Type B pancreatic cell (in vitro differentiated cells): ENCODE data around the gene ZMYND8. TPM values are rescaled to one million over a fixed set of nuclear protein-coding genes. Genes with fewer than 3 reads are reported as not detected.

Experiments used
- DNase-seq: peaks from one replicate; pipeline ENCODE4 v3.0.0; 2021; ENCODE audit warnings: mixed read lengths; ENCODE audit not compliant: unreplicated experiment; ENCODE audit errors: extremely low spot score
- H3K27ac Mint-ChIP-seq: 2 replicates; pipeline ENCODE4 v1.8.0; 2021; ENCODE audit warnings: mild to moderate bottlenecking, mixed read lengths
- H3K27me3 Mint-ChIP-seq: 2 replicates; pipeline ENCODE4 v1.8.0; 2021; ENCODE audit warnings: mixed read lengths
- H3K36me3 Mint-ChIP-seq: 2 replicates; pipeline ENCODE4 v1.8.0; 2021; ENCODE audit warnings: mixed read lengths
- H3K4me1 Mint-ChIP-seq: one replicate; pipeline ENCODE4 v1.8.0; 2021; ENCODE audit warnings: mixed read lengths; ENCODE audit not compliant: unreplicated experiment
- H3K4me3 Mint-ChIP-seq: 2 replicates; pipeline ENCODE4 v1.8.0; 2021; ENCODE audit warnings: mild to moderate bottlenecking, mixed read lengths
- H3K9me3 Mint-ChIP-seq: 2 replicates; pipeline ENCODE4 v1.8.0; 2021; ENCODE audit warnings: mixed read lengths
- CTCF ChIP-seq: fragments of 200-600 bp; sonication (generic); conservative IDR thresholded peaks from 2 replicates; pipeline ENCODE4 v1.5.0; 2021; ENCODE audit warnings: antibody characterized with exemption, mild to moderate bottlenecking
- total RNA-seq: library from RNA; stranded (reverse); gene quantifications from 2 replicates; pipeline ENCODE4 v1.2.1, GENCODE V29; 2021; ENCODE audit warnings: low replicate concordance

Gene ZMYND8
- total RNA-seq, 1 donor from 2014 or later, result 58.9 TPM

DNA sequence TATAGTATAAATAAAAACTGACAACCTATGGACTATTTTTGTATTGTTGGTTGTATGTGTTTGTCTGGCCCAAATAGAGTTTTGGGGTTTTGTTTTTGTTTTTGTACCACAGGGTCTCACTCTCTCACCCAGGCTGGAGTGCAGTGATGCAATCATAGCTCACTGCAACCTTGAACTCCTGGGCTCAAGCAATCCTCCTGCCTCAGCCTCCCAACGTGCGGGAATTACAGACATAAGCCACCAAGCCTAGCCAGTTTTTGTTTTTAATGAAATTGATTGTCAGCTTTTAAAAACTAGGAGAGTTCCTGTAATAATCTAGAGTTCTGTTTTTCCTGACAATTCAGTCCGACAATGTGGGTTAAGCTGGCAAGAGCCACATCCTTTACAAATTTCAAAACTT, 98.7 kb downstream of the ZMYND8 start:
- Mint-ChIP-seq H3K27ac (no peak overlapping the region), H3K4me3 (no peak overlapping the region), H3K27me3 (no peaks in the 10 kb centered on the region), H3K36me3 (peaks cover 41% of the 10 kb centered on the region), H3K9me3 (no peaks in the 10 kb centered on the region), H3K4me1 (peaks cover 16% of the 10 kb centered on the region)
- TF ChIP-seq CTCF, result no peak
- DNase-seq, result no peak

- Mint-ChIP-seq H3K27me3 (no peaks in the 10 kb centered on the region), H3K9me3 (no peaks in the 10 kb centered on the region), H3K27ac (no peak overlapping the region), H3K36me3 (peaks cover 40% of the 10 kb centered on the region), H3K4me1 (peaks cover 16% of the 10 kb centered on the region), H3K4me3 (no peak overlapping the region)
- no peak for TF ChIP-seq CTCF
- no peak for DNase-seq
Measured at GRCh38 chr20:47257256-47257655, 99.2 kb downstream of the ZMYND8 start.

- Mint-ChIP-seq H3K36me3 (peaks cover 37% of the 10 kb centered on the region), H3K9me3 (no peaks in the 10 kb centered on the region), H3K4me3 (no peak overlapping the region), H3K4me1 (peaks cover 16% of the 10 kb centered on the region), H3K27ac (no peak overlapping the region), H3K27me3 (no peaks in the 10 kb centered on the region)
- TF ChIP-seq CTCF, result no peak
- no peak for DNase-seq
Measured at GRCh38 chr20:47256668-47257236, 99.7 kb downstream of the ZMYND8 start.

DNA sequence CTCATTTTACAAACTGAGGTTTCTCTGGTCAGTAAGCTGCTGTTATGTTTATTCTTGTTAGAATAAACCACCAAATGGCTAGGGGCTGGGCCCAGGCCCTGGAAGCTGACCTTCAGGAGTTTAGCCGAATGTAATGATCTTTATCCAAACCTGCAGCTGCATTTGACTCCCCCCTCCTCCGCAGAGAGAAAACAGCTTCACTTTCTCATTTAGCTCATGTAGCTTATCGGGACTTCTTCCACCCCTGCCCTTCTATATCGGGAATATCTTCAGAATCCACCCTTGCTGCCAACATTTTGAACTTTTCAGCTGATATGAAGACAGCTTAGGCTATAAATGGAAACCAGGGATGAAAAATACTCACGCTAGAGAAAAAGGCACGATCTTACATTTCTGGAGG, 102.6 kb downstream of the ZMYND8 start:
- H3K27ac Mint-ChIP-seq, result no peak overlapping the region

GRCh38 chr20:47252879-47253307, 103.6 kb downstream of the ZMYND8 start:
- no peak overlapping the region for H3K4me3 Mint-ChIP-seq
- no peak for TF ChIP-seq CTCF
- no peaks in the 10 kb centered on the region for H3K27me3 Mint-ChIP-seq
- H3K27ac Mint-ChIP-seq, result no peak overlapping the region
- H3K36me3 Mint-ChIP-seq, result peaks cover 27% of the 10 kb centered on the region
- H3K4me1 Mint-ChIP-seq, result no peaks in the 10 kb centered on the region
- no peak for DNase-seq
- no peaks in the 10 kb centered on the region for H3K9me3 Mint-ChIP-seq

More for the DNA sequence above, 102.6 kb downstream of the ZMYND8 start:
- Mint-ChIP-seq H3K36me3 (peaks cover 25% of the 10 kb centered on the region), H3K9me3 (no peaks in the 10 kb centered on the region), H3K4me3 (no peak overlapping the region), H3K4me1 (peaks cover 5% of the 10 kb centered on the region), H3K27me3 (no peaks in the 10 kb centered on the region)
- no peak for TF ChIP-seq CTCF
- no peak for DNase-seq
